Astrocyte (in vitro differentiated cells and primary cell): Measurements from ENCODE around the gene GNAS-AS1. TPM values are rescaled to one million over a fixed set of nuclear protein-coding genes. Genes with fewer than 3 reads are reported as not detected.

Experiments used
- DNase-seq: peaks from one replicate; pipeline ENCODE4 v3.0.0-alpha.2; 2010; ENCODE audit warnings: low read depth
- FAIRE-seq: peaks from 2 replicates; lab custom pipeline; 2011; peaks lifted over from hg19 to GRCh38; lab: Jason Lieb, UNC
- H2AFZ ChIP-seq: 2 replicates; pipeline ENCODE4 v1.6.0; 2012; ENCODE audit warnings: low read depth, low read length, inconsistent platforms
- H3K27ac ChIP-seq: 2 replicates; pipeline ENCODE4 v1.5.1; 2011; ENCODE audit warnings: low read depth, low read length, inconsistent platforms
- H3K27me3 ChIP-seq: 2 replicates; pipeline ENCODE4 v1.6.0; 2011; ENCODE audit warnings: low read length, inconsistent platforms; ENCODE audit not compliant: insufficient read depth
- H3K36me3 ChIP-seq: 2 replicates; pipeline ENCODE4 v1.5.1; 2011; ENCODE audit warnings: low read length, inconsistent platforms; ENCODE audit not compliant: insufficient read depth
- H3K4me1 ChIP-seq: 2 replicates; pipeline ENCODE4 v1.5.1; 2011; ENCODE audit warnings: low read length, inconsistent platforms; ENCODE audit not compliant: insufficient read depth
- H3K4me2 ChIP-seq: 2 replicates; pipeline ENCODE4 v1.6.0; 2012; ENCODE audit warnings: low read length, inconsistent platforms
- H3K4me3 ChIP-seq: 2 replicates; pipeline ENCODE4 v1.5.1; 2011; ENCODE audit warnings: low read depth, mild to moderate bottlenecking, low read length, inconsistent platforms; ENCODE audit not compliant: insufficient read depth
- H3K79me2 ChIP-seq: 2 replicates; pipeline ENCODE4 v1.6.0; 2012; ENCODE audit warnings: mild to moderate bottlenecking, low read length, inconsistent platforms; ENCODE audit not compliant: insufficient read depth
- H3K9ac ChIP-seq: 2 replicates; pipeline ENCODE4 v1.6.0; 2012; ENCODE audit warnings: mild to moderate bottlenecking, low read length, inconsistent platforms
- H3K9me3 ChIP-seq: 2 replicates; pipeline ENCODE4 v1.5.1; 2012; ENCODE audit warnings: low read depth, mild to moderate bottlenecking, low read length, inconsistent platforms; ENCODE audit not compliant: insufficient read depth
- H4K20me1 ChIP-seq: 2 replicates; pipeline ENCODE4 v1.6.0; 2012; ENCODE audit warnings: low read length, inconsistent platforms; ENCODE audit not compliant: insufficient read depth
- H3K27ac Mint-ChIP-seq: one replicate; pipeline ENCODE4 v1.8.0; 2021; ENCODE audit warnings: mild to moderate bottlenecking, mixed read lengths; ENCODE audit not compliant: unreplicated experiment
- H3K27me3 Mint-ChIP-seq: one replicate; pipeline ENCODE4 v1.8.0; 2021; ENCODE audit warnings: low read depth, mixed read lengths; ENCODE audit not compliant: unreplicated experiment
- H3K36me3 Mint-ChIP-seq: one replicate; pipeline ENCODE4 v1.8.0; 2021; ENCODE audit warnings: low read depth, mixed read lengths; ENCODE audit not compliant: unreplicated experiment
- H3K4me1 Mint-ChIP-seq: one replicate; pipeline ENCODE4 v1.8.0; 2021; ENCODE audit warnings: low read depth, mixed read lengths; ENCODE audit not compliant: unreplicated experiment
- H3K4me3 Mint-ChIP-seq: one replicate; pipeline ENCODE4 v1.8.0; 2021; ENCODE audit warnings: mild to moderate bottlenecking, moderate library complexity, mixed read lengths; ENCODE audit not compliant: unreplicated experiment
- H3K9me3 Mint-ChIP-seq: one replicate; pipeline ENCODE4 v1.8.0; 2021; ENCODE audit warnings: mild to moderate bottlenecking, mixed read lengths; ENCODE audit not compliant: unreplicated experiment
- CTCF ChIP-seq: IDR thresholded peaks from 2 replicates; pipeline ENCODE4 v1.5.1; 2011; ENCODE audit warnings: low read depth, mild to moderate bottlenecking, inconsistent platforms, low read length, moderate library complexity; ENCODE audit not compliant: insufficient read depth
- EZH2 ChIP-seq: IDR thresholded peaks from 2 replicates; pipeline ENCODE4 v1.6.1; 2012; ENCODE audit warnings: mild to moderate bottlenecking, low read length, inconsistent platforms; ENCODE audit not compliant: insufficient read depth
- total RNA-seq: library from RNA; stranded (reverse); gene quantifications from 2 replicates; pipeline ENCODE4 v1.2.1, GENCODE V29; 2021

Gene GNAS-AS1
- total RNA-seq, 1 donor from 2014 or later, result 3.8 TPM

GRCh38 chr20:58891718-58892140 is 41.0 kb upstream of the GNAS-AS1 start:
- H3K4me1 Mint-ChIP-seq, result peaks cover 18% of the 10 kb centered on the region
- Histone ChIP-seq H4K20me1 (peaks cover 40% of the 10 kb centered on the region), H3K9ac (peak overlapping the region; percentile 99), H3K4me2 (peak overlapping the region; percentile 82), H3K27me3 (no peaks in the 10 kb centered on the region), H3K4me3 (peak overlapping the region; percentile 87), H3K79me2 (peaks cover 48% of the 10 kb centered on the region), H3K4me1 (peaks cover 27% of the 10 kb centered on the region), H3K27ac (peak overlapping the region; percentile 88), H3K36me3 (peaks cover under 1% of the 10 kb centered on the region), H3K9me3 (no peaks in the 10 kb centered on the region), H2AFZ (no peak overlapping the region)
- DNase-seq (peak; percentile 35), FAIRE-seq (no peak)
- H3K4me3 Mint-ChIP-seq, result peak overlapping the region; percentile 93
- no peaks in the 10 kb centered on the region for H3K36me3 Mint-ChIP-seq
- TF ChIP-seq EZH2, result no peak
- no peak for TF ChIP-seq CTCF
- H3K9me3 Mint-ChIP-seq, result no peaks in the 10 kb centered on the region
- H3K27me3 Mint-ChIP-seq, result no peaks in the 10 kb centered on the region
- peak overlapping the region; percentile 86 for H3K27ac Mint-ChIP-seq

- Histone ChIP-seq H3K36me3 (no peaks in the 10 kb centered on the region), H3K79me2 (peaks cover 42% of the 10 kb centered on the region), H3K9me3 (no peaks in the 10 kb centered on the region), H3K4me3 (peak overlapping the region; percentile 64), H3K9ac (peak overlapping the region; percentile 99), H4K20me1 (peaks cover 34% of the 10 kb centered on the region), H3K4me2 (peak overlapping the region; percentile 88), H2AFZ (no peak overlapping the region), H3K4me1 (peaks cover 27% of the 10 kb centered on the region), H3K27me3 (no peaks in the 10 kb centered on the region), H3K27ac (peak overlapping the region; percentile 56)
- no peak overlapping the region for H3K4me3 Mint-ChIP-seq
- no peaks in the 10 kb centered on the region for H3K27me3 Mint-ChIP-seq
- peaks cover 14% of the 10 kb centered on the region for H3K4me1 Mint-ChIP-seq
- DNase-seq (peak; percentile 30), FAIRE-seq (no peak)
- H3K9me3 Mint-ChIP-seq, result no peaks in the 10 kb centered on the region
- H3K36me3 Mint-ChIP-seq, result no peaks in the 10 kb centered on the region
- no peak overlapping the region for H3K27ac Mint-ChIP-seq
- TF ChIP-seq CTCF (no peak), EZH2 (no peak)
Measured at GRCh38 chr20:58891086-58891717, 40.5 kb upstream of the GNAS-AS1 start.

GRCh38 chr20:58890518-58891085 is 39.9 kb upstream of the GNAS-AS1 start:
- Histone ChIP-seq H3K4me3 (peak overlapping the region; percentile 64), H3K4me2 (peak overlapping the region; percentile 88), H3K27me3 (no peaks in the 10 kb centered on the region), H3K27ac (peak overlapping the region; percentile 56), H3K79me2 (peaks cover 36% of the 10 kb centered on the region), H2AFZ (peak overlapping the region; percentile 70), H3K4me1 (peaks cover 23% of the 10 kb centered on the region), H3K9ac (peak overlapping the region; percentile 84), H3K36me3 (no peaks in the 10 kb centered on the region), H3K9me3 (no peaks in the 10 kb centered on the region), H4K20me1 (peaks cover 28% of the 10 kb centered on the region)
- no peak overlapping the region for H3K27ac Mint-ChIP-seq
- TF ChIP-seq EZH2 (no peak), CTCF (no peak)
- H3K36me3 Mint-ChIP-seq, result no peaks in the 10 kb centered on the region
- H3K27me3 Mint-ChIP-seq, result no peaks in the 10 kb centered on the region
- FAIRE-seq (no peak), DNase-seq (peak; percentile 69)
- H3K4me3 Mint-ChIP-seq, result peak overlapping the region; percentile 87
- peaks cover 10% of the 10 kb centered on the region for H3K4me1 Mint-ChIP-seq
- no peaks in the 10 kb centered on the region for H3K9me3 Mint-ChIP-seq
